NCI-H2227 treated with DMSO at 0.1 percent for 48 hours (cell line): Measurements from ENCODE around the gene RBM18.

ENCODE experiments used
- DNase-seq: peaks from one replicate; lab custom pipeline; 2025; lab: John Stamatoyannopoulos, UW

The RBM18 gene

GRCh38 chr9:122258886-122259415 lies 5.7 kb downstream of the RBM18 start:
- DNase-seq = no peak

DNA sequence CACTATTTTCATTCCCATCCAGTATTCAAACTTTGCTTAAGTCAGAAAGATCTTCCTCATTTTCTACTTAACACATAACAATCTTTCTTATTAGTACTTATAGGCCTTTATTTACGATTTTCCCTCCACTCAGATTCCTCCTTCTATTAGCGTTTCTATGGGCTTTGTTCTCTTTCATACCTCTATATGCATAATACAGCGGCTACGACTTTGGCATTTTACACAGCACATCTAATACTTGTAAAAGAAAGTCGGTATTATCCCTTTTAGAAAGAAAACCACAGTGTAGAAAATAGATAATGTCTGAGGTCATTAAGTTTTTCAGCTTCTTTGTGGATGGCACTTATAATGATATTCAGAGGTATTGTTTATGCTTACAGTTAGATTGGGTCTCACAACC lies 8.4 kb downstream of the RBM18 start:
- no peak for DNase-seq

DNA sequence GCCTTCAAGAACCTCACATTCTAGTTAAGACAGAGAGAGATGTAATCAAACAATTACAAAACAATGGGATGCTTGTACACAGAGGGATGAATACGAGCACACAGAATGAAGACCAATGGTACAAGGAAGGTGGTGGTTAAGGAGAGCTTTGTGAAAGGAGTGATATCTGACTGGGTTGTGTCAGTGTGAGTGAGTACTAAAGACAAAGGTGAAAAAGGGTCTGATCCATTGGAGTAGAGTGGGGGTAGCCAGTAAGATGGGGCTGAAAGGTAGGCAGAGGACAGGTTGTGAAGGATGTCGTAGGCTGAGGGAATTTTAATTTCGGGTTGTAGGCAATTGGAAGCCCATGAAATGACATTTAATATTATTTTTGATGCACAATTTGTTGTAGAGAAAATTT lies 9.9 kb downstream of the RBM18 start:
- no peak for DNase-seq

GRCh38 chr9:122252796-122253195 lies 11.8 kb downstream of the RBM18 start:
- DNase-seq = no peak

DNA sequence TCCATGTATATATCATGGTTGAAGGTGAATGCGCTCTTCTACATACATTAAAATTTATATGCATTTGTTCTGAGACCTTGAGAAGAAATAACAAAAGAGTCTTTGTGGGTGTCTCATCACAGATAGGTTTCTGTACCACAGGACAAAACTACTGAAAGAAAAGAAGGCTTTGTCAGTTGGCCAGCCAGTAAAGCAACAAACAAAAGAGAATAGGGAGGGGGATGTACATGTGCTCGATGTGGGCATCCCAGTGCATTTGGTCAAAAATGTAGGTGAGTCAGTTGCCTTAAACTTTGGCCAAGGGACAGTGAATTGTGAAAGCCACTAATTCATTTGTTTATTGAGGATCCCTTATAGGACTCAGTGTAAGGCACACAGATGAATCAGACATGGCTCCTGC lies 13.3 kb downstream of the RBM18 start:
- DNase-seq = no peak

DNA sequence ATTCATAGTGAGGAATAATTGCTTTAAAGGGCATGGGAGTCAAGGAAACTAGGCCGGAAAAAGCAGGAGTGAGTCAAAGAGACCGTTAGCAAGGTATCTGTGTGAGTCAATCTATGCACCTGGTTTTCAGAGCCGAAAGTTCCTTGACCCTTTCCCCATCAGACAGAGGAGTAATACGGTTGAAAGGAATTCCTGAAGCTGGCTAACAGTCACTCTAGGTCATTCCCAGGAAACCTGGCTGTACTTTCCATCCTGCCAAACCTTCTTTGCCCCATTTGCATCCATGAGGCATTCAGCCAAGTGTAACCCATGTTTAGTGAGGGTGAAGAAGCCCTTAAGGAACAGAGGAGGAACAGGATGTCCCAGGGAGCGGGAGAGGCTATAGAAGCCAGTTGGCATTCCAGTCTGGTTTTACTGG lies 16.2 kb downstream of the RBM18 start:
- DNase-seq = no peak

DNA sequence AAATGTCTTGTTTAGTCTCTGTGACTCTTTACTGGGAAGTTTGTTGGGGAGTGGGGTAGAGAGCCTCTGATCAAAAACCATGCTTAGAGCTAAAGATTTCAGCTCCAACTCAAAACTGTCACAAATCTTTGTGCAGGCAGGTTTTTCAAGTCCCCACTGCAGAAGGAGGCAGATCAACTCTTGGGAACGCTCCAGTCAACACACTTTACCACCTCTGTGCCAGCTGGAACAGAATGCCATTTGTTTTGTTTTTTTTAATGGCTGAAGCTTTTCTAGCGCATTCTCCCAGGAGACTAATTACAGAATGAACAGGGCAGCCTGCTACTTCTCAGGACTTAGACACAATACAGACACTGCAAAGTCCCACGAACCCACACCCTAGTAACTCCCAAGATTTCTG lies 18.0 kb downstream of the RBM18 start:
- no peak for DNase-seq

- no peak for DNase-seq
Measured at GRCh38 chr9:122244349-122244748, 20.3 kb downstream of the RBM18 start.

- no peak for DNase-seq
Measured at GRCh38 chr9:122239722-122240121, 24.9 kb downstream of the RBM18 start.

DNA sequence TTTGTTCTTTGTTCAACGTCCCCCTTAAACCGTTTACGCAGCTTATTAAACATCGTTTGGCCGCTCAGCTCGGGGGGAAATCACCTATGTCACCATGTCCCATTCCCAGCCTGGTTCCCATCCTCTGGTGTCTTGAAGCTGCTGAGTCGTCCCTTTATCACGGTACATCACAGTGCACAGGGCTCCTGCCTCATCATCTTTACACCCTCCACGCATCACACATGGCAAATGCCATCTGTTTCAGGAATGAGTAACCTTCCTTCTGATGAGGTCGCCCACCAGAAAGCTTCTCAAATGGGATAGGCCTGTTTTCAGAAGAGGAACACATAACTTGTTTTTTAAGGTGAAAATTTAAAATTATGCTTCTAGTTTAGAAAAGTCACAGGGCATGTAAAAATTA lies 28.0 kb downstream of the RBM18 start:
- no peak for DNase-seq

DNA sequence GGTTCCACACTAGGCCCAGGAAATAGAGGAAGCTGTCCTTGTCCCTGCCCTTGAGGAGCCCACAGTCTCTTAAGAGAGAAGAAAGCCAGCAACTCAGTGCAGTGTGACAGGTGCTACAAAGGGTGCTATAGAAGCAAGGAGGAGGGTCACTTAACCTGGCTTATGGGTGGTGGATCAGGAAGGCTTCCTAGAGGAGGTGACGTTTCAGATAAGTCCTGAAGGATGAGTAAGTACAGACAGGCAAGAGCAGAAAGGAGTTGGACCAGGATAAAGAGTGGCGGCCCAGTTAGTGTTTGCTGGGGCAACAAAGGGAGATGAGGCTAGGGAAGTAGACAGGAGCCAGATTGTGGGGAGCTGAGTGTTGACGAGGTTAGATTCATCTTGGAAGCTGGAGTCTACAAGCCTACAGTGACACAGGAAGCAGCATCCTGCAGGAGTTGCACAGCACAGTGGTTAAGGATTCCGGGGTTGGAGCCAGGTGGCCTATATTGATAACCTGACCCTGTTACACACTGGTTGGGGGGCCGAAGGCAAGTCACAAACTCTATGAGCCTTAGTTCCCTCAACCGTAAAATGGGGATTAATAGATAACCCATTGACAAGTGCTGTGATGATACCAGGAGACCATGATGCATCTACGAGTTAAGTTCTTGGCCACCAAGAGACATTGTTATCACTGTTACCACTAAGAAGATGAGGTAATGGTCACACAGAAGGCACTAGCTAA lies 30.5 kb downstream of the RBM18 start:
- no peak for DNase-seq

- DNase-seq = no peak
Measured at GRCh38 chr9:122232796-122233306, 31.8 kb downstream of the RBM18 start.

DNA sequence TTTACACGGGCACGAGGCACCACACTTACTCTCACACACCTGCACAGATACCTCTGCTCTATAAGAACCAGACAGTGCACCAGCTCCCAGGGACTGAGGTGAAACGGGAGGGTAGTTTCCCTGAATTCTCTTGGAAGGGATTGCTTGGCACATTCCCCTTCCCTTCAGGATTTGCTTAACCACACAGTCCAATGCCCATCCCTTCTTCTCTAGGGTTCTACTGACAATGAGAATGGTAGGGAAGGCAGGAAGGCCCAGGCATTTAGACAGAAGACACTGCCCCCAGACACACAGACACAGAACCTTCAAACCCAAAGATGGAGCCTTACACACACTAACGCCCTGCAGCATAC lies 35.2 kb downstream of the RBM18 start:
- DNase-seq = no peak

GRCh38 chr9:122228568-122229484 lies 35.8 kb downstream of the RBM18 start, which contains the start of gene LHX6:
TSS of gene LHX6 (minus strand) at chr9:122228957. CDS start at chr9:122228740, 217 bp downstream.
- DNase-seq = no peak

GRCh38 chr9:122228191-122228567 lies 36.5 kb downstream of the RBM18 start:
- no peak for DNase-seq

DNA sequence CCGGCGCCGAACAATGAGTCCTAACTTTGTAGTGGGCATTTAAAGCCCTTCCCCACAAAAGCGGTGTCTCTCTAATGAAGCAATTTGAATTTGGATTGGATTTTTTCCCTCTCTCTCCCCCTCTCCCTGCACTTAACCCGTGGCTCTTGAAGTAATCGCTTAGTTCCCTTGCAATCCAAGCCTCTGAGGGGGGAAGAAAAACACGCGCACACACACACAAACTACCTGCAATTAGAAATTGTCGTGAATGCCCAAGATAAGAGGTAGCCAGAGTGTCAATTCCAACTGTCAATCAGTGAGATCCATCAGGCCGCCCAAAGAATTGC lies 37.1 kb downstream of the RBM18 start:
- DNase-seq = peak; percentile 25

- no peak for DNase-seq
Measured at GRCh38 chr9:122226758-122227574, 37.7 kb downstream of the RBM18 start.

- DNase-seq = no peak
Measured at GRCh38 chr9:122226142-122226757, 38.4 kb downstream of the RBM18 start.

DNA sequence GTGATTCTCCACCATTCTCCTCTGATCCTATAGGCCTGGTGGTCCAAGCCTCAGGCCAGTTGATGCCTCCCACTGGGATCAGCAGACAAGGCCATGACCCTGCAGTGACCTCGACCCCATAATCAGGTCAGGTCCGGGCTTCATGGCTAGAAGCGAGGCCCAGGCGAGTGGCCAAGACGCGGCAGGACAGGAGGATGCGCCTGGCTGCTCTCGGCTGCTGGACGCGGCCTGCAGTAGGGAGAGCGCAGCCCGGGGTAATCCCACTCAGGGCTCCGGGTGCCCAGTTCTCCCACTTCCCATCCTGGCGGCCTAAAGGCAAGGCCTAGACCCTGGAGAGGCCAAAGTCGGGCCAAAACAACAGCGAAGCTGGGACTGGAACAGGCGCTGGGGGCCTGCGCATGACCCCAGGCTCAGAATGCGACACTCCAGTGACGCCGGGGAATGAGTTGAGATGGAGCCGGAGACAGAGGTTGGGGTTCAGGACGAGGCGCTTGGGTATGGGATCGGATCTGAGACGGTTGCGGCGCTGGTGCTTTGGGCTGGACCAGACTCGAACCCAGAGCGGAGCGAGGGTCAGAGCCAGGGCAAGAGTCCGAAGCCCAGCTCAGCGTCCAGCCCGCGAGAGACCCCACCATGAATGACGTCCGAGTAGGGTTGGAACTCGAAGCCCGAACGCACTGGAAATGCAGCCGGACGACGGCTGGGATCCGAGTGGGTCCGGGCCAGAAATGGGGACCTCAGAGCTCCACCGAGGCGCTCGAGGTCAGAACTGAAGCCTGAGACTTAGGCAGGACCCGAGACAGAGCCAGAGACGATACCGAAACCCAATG lies 39.1 kb downstream of the RBM18 start:
- no peak for DNase-seq

DNA sequence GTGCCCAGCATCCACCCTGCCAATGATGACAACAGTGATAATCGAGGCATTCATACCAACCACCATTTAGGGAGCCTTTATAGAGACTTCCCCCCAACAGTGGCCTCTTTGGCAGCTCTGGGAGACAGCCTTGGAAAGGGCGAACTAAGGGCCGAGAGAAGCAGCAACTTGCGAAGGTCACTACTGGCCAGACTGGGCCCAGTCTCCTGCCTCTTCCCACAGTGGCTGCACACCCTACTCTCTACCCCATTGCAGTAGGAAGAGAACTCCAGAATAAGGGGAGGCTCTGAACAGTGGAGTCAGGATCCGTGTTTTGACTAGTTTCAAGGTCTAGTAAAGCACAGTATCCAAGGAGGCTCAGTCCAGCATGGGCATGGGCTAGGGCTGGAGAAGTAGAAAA lies 41.2 kb downstream of the RBM18 start:
- no peak for DNase-seq

DNA sequence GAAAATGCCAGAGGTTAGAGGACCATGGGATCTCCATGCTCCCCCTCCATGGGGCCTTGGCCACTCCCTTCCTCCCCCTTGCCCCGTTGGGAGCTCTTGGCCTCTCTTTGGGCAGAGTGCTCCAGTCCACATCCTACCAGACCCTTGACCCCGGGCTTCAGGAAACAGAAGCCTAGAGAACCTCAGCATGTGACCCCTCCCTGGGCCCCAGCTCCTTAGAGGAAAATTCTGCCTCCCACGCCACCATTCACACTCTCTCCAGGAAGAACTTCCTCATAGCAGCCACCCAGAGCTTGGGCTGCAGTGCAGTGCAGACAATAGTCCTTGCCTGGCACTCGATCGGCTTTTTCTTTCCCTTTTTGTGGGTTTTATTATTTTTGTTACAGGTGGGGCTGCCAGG lies 41.8 kb downstream of the RBM18 start:
- DNase-seq = no peak
